HepG2 (cell line): Measurements from ENCODE around the gene NT5DC1. TPM values are rescaled to one million over a fixed set of nuclear protein-coding genes. Genes with fewer than 3 reads are reported as not detected.
A peak's percentile ranks its signal among the peaks of the same experiment; 100 is the strongest.

ENCODE experiments used
- ARID2 ChIP-seq: sonication (generic); formaldehyde crosslinking; IDR thresholded peaks from 2 replicates; pipeline ENCODE4 v1.8.1; 2022; ENCODE audit warnings: mild to moderate bottlenecking, missing genetic modification reagents, borderline replicate concordance
- BCL6 ChIP-seq: IDR thresholded peaks from 2 replicates; pipeline ENCODE4 v1.6.1; 2016; ENCODE audit warnings: missing genetic modification reagents, missing compliant biosample characterization
- CC2D1A ChIP-seq: sonication (generic); formaldehyde crosslinking; IDR thresholded peaks from 2 replicates; pipeline ENCODE4 v1.8.1; 2023; ENCODE audit warnings: mild to moderate bottlenecking, missing genetic modification reagents
- DRAP1 ChIP-seq: IDR thresholded peaks from 2 replicates; pipeline ENCODE4 v1.6.1; 2016; ENCODE audit warnings: missing genetic modification reagents, missing compliant biosample characterization
- FOXP4 ChIP-seq: sonication (generic); formaldehyde crosslinking; IDR thresholded peaks from 2 replicates; pipeline ENCODE4 v1.4.0; 2020; ENCODE audit warnings: missing genetic modification reagents
- HCFC1 ChIP-seq: fragments of 150-350 bp; IDR thresholded peaks from 2 replicates; pipeline ENCODE4 v1.6.1; 2014; ENCODE audit warnings: low read depth, low read length
- HOXA3 ChIP-seq: sonication (generic); formaldehyde crosslinking; IDR thresholded peaks from 2 replicates; pipeline ENCODE4 v1.5.0; 2020; ENCODE audit warnings: missing genetic modification reagents
- KDM5A ChIP-seq: fragments of 200-600 bp; sonication (generic); IDR thresholded peaks from 2 replicates; pipeline ENCODE4 v1.7.0; 2018; ENCODE audit warnings: antibody characterized with exemption, mild to moderate bottlenecking, low read length, borderline replicate concordance
- MYNN ChIP-seq: sonication (generic); formaldehyde crosslinking; IDR thresholded peaks from 2 replicates; pipeline ENCODE4 v1.4.0; 2020; ENCODE audit warnings: mild to moderate bottlenecking, low read depth, missing genetic modification reagents
- PRDM4 ChIP-seq: sonication (generic); formaldehyde crosslinking; IDR thresholded peaks from 2 replicates; pipeline ENCODE4 v1.9.0; 2021; ENCODE audit warnings: missing genetic modification reagents, borderline replicate concordance
- SMARCE1 ChIP-seq: fragments of 450-650 bp; IDR thresholded peaks from 2 replicates; pipeline ENCODE4 v1.6.1; 2017; ENCODE audit warnings: borderline replicate concordance
- THAP8 ChIP-seq: sonication (generic); formaldehyde crosslinking; IDR thresholded peaks from 2 replicates; pipeline ENCODE4 v1.5.1; 2020; ENCODE audit warnings: missing genetic modification reagents, mild to moderate bottlenecking, borderline replicate concordance
- ZKSCAN1 ChIP-seq: fragments of 150-350 bp; IDR thresholded peaks from 2 replicates; pipeline ENCODE4 v1.6.1; 2014; ENCODE audit warnings: low read length
- ZNF282 ChIP-seq: fragments of 450-650 bp; IDR thresholded peaks from 2 replicates; pipeline ENCODE4 v1.6.1; 2018; ENCODE audit not compliant: partially characterized antibody
- ZNF333 ChIP-seq: sonication (generic); formaldehyde crosslinking; IDR thresholded peaks from 2 replicates; pipeline ENCODE4 v1.4.0; 2020; ENCODE audit warnings: mild to moderate bottlenecking, missing genetic modification reagents, borderline replicate concordance
- ZNF503 ChIP-seq: sonication (generic); formaldehyde crosslinking; IDR thresholded peaks from 2 replicates; pipeline ENCODE4 v1.4.0; 2020; ENCODE audit warnings: missing genetic modification reagents
- ZNF800 ChIP-seq: sonication (generic); formaldehyde crosslinking; IDR thresholded peaks from 2 replicates; pipeline ENCODE4 v1.4.0; 2020; ENCODE audit warnings: missing genetic modification reagents
- ZSCAN20 ChIP-seq: sonication (generic); formaldehyde crosslinking; IDR thresholded peaks from 2 replicates; pipeline ENCODE4 v1.4.0; 2020; ENCODE audit warnings: missing genetic modification reagents, mild to moderate bottlenecking, borderline replicate concordance
- polyA plus RNA-seq, 8 experiments: library from polyadenylated mRNA; depleted of rRNA in 3 of 8; stranded (reverse) in 7 of 8; unstranded in 1 of 8; fragments of >200 nt; fragmentation: Illumina TruSeq in 4 of 8; extraction: Trizol in 4 of 8; gene quantifications; 2 replicates each; pipeline versions ENCODE4 v1.2.1 to v1.2.3, GENCODE V29; 2011 to 2016; ENCODE audit warnings: low read depth in 4 of 8, missing spikeins in 1 of 8, mixed read lengths in 1 of 8; ENCODE audit not compliant: insufficient read depth in 1 of 8
- total RNA-seq, 5 experiments: library from RNA; depleted of rRNA; stranded (reverse); fragments of >200 nt; fragmentation: Illumina TruSeq; extraction: Trizol; gene quantifications; 2 replicates each; pipeline ENCODE4 v1.2.3, GENCODE V29; 2016; ENCODE audit warnings: low read depth in 1 of 5

The NT5DC1 gene
- total and polyA plus RNA-seq, 2 of the 13 experiments (the other 11 are each of a cell fraction or from before 2014, with no cell fraction given): 27.0 to 56.1 TPM

GRCh38 chr6:116254297-116255056 lies 153.8 kb downstream of the NT5DC1 start (continued):
- TF ChIP-seq ZNF800 (CRISPR knock-in tag) (0 out of 2 replicates have a peak, but pooled peaks have one; percentile 5), HCFC1 (no peak), ZNF503 (peak; percentile 44; the same call in 1 of the 2 replicates), SMARCE1 (no peak), HOXA3 (no peak), ZSCAN20 (CRISPR knock-in tag) (no peak), MYNN (CRISPR knock-in tag) (no peak), KDM5A (peak; percentile 79; the same call in 1 of the 2 replicates), ZNF282 (no peak), ZKSCAN1 (no peak), ZNF333 (CRISPR knock-in tag) (no peak), CC2D1A (no peak), BCL6 (no peak), DRAP1 (CRISPR knock-in tag) (0 out of 2 replicates have a peak, but pooled peaks have one; percentile 3), THAP8 (CRISPR knock-in tag) (no peak), PRDM4 (CRISPR knock-in tag) (no peak), FOXP4 (no peak), ARID2 (0 out of 2 replicates have a peak, but pooled peaks have one; percentile 17)
